HG02943 (cell line): ENCODE measurements around the gene TMEM239.
"Not testable (repeated sequence)": the region's sequence is repeated elsewhere in the genome, so short reads cannot be mapped to it uniquely, and the experiment has no call there.

Experiments used
- ATAC-seq: cut with Tn5 transposase; IDR thresholded peaks from one replicate; pipeline ENCODE4 v1.9.1; 2021; ENCODE audit warnings: mild to moderate bottlenecking, low read depth, moderate library complexity; ENCODE audit not compliant: unreplicated experiment

TMEM239 gene

GRCh38 chr20:2799271-2799670, 16.9 kb upstream of the TMEM239 start:
- ATAC-seq: no peak

GRCh38 chr20:2799688-2800520, 16.3 kb upstream of the TMEM239 start:
- ATAC-seq: no peak

- peak; percentile 71 for ATAC-seq
Measured at GRCh38 chr20:2800521-2801285, 15.5 kb upstream of the TMEM239 start, which contains the start of gene CPXM1. Gene CPXM1 (minus strand): TSS chr20:2800627. CDS start chr20:2800572, 55 bp downstream.

- ATAC-seq: no peak
Measured at GRCh38 chr20:2801286-2801728, 14.9 kb upstream of the TMEM239 start.

GRCh38 chr20:2804041-2804828, 11.9 kb upstream of the TMEM239 start:
- no peak for ATAC-seq

DNA sequence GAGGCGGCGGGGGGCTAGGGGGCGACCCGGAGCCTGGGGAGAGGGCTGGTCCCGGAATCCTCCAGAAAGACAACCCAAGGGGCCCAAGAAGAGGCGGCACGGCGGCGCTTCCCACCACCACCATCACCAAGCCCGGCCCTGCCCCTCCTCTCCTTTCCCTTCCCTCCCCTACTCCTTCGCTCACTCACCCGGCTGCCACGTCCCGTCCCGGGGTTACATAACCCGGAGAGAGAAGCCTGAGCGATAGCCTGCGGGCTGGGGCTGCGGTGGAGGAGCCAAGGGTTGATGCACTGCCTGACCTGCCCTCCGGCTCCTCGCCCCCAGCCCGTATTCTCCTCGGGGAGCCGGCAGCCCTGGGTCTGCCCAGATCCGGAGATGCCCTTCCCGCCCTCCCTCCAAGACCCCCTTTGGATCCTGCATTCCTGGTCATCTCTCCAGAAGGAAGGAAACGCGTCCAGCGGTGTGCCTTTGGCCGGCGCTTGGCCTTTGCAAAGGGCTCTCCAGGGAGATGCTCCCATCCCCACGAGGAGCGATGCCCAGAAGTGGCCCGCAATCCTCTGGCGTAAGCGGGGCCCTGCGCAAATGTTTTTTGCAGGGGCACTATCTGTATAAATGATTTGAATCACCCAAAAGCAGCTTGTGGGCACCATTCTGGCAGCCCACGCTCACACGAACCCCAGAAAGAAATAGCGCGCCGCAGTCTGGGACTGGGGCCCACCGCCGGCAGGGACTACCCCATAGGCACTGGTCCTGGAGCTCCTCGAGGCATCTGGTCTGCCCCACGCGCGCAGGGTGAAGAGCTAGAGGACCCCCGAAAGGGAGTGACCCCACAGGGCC, 11.1 kb upstream of the TMEM239 start:
- ATAC-seq: no peak

DNA sequence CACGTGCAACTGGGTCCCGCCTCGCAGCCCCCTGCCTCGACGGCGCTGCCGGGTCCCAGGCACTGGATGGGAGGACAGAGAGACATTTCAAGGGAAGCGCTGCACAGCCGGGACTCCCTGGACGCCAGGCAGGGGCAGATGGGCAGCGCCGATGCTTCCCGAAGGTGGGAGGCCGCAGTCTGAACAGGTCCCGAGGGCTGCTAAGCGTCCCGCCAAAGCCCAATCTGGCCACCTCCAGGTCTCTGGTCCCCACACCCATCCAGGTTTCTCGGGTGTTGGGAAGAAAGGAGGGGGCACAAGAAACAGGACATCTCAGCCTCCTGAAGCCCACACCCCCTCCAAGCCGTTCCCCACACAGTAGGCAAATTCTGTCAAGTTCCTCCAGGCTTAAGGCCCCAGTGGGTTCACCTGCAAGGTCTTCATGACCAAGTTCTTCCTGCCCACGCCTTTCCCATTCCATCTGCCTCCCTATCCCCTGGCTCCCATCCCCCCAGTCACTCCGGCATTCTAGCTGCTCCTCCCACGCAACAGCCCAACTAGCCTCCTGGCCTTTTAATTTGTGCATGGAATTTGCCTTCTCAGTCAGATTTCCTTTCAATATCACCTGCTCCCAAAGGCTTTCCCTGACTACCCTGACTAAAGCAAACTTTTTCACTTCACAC, 10.3 kb upstream of the TMEM239 start:
- ATAC-seq: no peak

- no peak for ATAC-seq
Measured at GRCh38 chr20:2806351-2806701, 9.8 kb upstream of the TMEM239 start.

- no peak for ATAC-seq
Measured at GRCh38 chr20:2807019-2807418, 9.1 kb upstream of the TMEM239 start.

DNA sequence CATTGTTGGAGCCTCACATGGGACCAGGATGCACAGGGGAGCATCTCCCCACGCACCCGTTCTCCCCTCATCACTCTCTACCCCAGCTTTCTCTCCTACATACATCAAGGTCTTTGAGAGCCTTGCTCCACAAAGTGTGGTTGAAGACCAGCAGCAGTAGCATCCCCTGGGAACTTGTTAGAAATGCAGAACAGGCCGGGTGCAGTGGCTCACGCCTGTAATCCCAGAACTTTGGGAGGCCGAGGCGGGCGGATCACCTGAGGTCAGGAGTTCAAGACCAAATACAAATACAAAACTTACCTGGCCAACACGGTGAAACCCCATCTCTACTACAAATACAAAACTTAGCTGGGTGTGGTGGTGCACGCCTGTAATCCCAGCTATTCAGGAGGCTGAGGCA, 8.2 kb upstream of the TMEM239 start:
- not testable (repeated sequence) for ATAC-seq

DNA sequence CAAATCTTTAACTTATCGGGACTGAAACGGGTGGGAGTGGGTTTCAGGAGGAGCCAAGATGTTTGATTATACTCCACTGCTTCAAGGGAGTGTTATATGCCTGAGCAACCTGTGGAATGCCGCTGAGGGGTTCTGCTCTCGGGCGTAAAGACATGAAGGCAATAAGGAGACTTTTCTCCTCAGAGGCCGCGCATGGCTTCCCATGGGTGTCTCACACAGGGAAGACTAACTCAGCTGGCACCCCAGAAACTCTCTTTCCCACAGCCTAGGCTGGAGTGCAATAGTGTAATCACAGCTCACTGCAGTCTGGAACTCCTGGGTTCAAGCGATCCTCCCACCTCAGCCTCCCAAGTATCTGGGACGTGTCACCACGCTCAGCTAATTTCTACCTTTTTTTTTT, 6.5 kb upstream of the TMEM239 start:
- no peak for ATAC-seq

GRCh38 chr20:2812189-2812588, 4.0 kb upstream of the TMEM239 start:
- ATAC-seq: no peak

DNA sequence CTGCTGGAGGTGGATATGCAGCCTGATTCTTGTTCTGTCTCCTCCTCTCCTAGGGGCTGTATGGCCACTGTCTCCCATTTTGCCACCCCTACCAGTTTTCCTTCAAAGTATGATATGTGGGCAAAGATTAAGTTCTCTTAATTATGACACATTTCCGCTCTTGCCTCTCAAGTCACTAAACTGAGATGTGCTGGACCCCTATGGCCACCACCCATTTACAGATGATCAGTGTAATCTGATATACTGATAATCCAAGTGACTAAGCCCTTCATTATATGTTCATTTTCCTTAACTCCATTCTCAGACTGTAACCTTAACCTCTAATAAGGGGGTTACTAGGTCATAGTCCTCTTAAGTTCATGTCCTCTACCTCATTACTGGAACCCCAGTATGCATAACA, 2.1 kb upstream of the TMEM239 start:
- no peak for ATAC-seq

GRCh38 chr20:2814587-2815051, 1.5 kb upstream of the TMEM239 start, which contains the start of gene C20orf141:
Gene C20orf141 (plus strand): TSS chr20:2814987. CDS start chr20:2815185, 198 bp downstream.
- no peak for ATAC-seq

DNA sequence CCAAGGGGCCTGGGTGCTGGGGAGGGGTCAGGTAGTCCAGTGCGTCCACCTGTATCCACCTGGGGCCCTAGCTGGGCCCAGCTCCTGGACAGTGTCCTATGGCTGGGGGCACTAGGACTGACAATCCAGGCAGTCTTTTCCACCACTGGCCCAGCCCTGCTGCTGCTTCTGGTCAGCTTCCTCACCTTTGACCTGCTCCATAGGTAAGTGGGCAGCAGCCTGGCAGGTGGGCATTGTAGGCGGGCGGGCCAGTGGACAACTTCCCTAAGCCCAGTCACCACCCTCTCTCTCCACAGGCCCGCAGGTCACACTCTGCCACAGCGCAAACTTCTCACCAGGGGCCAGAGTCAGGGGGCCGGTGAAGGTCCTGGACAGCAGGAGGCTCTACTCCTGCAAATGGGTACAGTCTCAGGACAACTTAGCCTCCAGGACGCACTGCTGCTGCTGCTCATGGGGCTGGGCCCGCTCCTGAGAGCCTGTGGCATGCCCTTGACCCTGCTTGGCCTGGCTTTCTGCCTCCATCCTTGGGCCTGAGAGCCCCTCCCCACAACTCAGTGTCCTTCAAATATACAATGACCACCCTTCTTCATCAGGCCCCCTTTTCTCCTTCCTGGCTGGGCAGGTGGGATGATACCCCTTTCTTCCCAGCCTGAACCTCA, 793 bp upstream of the TMEM239 start:
- ATAC-seq: no peak

GRCh38 chr20:2816583-2817340, 598 bp downstream of the TMEM239 start:
- ATAC-seq: no peak

GRCh38 chr20:2817341-2817726, 1.2 kb downstream of the TMEM239 start:
- no peak for ATAC-seq
